Activated T-helper 9 cell treated with anti-CD3 and anti-CD28 coated beads, Interleukin-2, amount 50 U/mL, for 16 hours (primary cell): ENCODE data around the gene EOMES.

Source experiments
- DNase-seq: peaks from one replicate; pipeline ENCODE4 v3.0.0-alpha.2; 2020; ENCODE audit warnings: low read depth

EOMES gene

DNA sequence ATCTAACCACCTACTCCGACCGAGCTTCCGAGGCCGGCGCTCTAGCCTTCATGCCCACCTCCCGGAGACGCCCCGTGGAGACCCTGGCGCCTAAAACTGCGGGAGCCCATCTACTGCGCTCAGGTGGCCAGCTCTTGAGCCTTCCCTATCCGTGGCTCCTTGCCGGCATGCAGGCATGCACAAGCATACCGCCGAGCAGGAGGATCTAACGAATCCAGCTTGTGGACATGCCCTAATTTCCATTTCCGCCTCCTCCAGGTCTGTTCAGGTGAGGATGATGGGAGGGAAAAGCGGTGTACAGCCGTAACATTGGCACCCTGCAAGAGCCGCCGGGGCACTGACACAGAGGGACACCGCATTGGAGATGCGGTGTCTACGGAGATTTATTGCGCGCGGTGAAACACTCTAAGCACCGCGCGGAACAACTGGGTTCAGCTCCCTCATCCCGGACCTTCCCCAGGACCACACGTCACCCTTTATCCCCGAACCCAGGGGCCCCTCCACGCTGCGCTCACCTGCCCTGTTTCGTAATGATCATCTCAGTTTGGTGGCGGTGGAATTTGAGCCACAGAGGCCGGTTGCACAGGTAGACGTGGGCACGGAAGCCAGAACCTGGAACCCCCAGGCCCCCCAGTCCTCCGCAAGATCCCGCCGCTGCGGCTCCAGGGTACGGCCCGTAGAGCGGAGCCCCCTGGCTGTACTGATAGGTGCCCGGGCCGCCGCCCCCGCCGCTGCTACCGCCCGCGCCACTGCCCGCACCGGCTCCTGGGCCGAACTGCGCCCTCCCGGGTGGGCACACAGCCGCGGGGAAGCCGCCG lies 1.0 kb downstream of the EOMES start:
- no peak for DNase-seq

GRCh38 chr3:27719314-27720003 lies 2.7 kb downstream of the EOMES start:
- no peak for DNase-seq

- DNase-seq = no peak
Observed at GRCh38 chr3:27718459-27718858, 3.7 kb downstream of the EOMES start.

GRCh38 chr3:27717200-27717852 lies 4.8 kb downstream of the EOMES start:
- no peak for DNase-seq

DNA sequence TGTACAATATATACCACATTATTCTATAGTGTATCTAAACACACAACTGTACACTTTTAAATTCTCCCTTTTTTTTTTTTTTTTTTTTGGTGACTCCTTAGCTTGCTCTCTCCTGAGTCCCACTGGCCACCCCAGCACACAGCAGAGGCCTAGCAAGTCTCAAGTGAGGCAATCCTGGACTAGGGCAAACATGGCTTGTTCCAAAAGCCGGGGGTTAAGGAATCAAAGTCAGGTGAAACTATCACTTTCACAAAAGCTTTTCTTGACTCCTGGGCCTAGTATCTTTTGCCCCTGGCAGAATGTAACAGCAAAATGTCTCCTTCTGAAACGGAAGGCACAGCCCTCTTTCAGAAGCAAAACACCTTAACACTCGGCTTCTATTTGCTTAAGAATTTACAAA lies 5.8 kb downstream of the EOMES start:
- no peak for DNase-seq

DNA sequence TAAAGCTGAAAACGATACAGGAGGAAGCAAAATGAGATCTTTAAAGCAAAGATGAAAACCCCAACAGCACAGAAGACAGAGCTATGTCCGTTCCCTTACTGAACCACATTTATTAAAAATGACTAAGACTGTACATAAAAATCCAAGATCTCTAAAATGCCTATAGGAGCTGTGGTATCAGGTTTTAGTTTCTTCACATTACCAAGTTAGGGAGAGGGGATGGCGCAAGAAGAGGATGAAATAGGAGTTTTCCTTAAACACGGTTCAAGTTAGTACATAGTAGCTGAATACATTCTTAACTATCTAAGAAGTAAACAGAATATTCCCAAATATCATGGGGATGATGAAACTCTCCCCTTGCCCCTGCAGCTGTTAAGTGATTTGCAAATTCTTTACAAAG lies 6.3 kb downstream of the EOMES start:
- no peak for DNase-seq

DNA sequence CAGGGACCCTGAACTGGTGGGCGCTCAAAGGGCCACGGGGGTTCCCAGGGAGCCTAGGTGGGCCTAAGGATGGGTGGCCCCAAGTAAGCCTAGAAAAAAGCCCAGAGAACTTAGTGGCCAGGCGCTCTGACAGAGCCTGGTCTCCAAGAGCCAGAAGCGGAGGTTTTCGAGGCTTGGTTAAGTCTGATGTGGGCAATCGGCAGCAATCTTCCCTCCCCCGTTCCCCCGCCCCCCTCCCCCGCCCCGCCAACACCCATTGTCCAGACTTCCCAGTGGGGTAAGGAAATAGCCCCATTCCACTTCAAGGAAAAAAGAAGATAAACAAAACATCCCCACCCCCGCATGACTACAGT lies 6.7 kb downstream of the EOMES start:
- DNase-seq = no peak

GRCh38 chr3:27714692-27715453 lies 7.2 kb downstream of the EOMES start:
- no peak for DNase-seq

- no peak for DNase-seq
Observed at GRCh38 chr3:27714146-27714526, 8.0 kb downstream of the EOMES start.

- no peak for DNase-seq
Observed at GRCh38 chr3:27713435-27714145, 8.5 kb downstream of the EOMES start.

- DNase-seq = no peak
Observed at GRCh38 chr3:27713078-27713423, 9.1 kb downstream of the EOMES start.

GRCh38 chr3:27712136-27713077 lies 9.7 kb downstream of the EOMES start:
- DNase-seq = peak; percentile 66

DNA sequence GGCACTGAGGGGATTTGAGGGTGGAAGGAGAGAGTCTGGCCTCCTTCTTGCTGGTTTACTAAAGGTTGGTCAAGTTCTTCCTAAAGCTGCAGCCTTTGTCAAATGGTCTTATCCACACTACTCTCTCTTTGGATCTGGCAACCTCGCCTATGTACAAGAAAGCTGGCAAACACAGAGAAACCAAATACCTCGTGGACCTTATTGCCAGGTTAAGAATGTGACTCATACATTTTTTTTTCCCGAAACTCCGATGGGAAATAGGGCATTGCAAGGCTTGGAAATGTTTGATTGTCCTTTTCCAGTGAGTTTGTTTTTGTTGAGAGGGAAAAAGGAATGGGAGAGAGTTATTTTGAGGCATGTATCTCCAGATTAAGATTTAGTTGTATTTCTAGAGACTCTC lies 13.9 kb downstream of the EOMES start:
- DNase-seq = no peak

DNA sequence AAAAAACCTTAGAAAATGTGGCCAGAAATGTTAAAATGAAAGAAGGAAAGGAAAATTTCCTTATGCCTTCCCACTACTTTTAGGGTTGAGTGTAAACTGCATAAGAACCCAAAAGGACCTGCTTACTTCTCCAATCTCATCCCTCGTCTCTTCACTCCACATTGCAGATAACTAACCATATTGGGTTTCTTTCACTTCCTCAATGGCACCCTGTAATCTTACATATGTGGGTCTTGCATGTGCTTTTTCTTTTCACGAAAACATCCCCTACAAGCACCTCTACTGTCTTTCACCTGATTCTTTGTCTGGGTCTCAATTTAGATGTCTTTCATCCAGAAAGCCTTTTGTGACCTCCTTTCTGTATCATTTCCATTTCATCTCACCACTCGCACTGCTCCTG lies 23.1 kb downstream of the EOMES start:
- DNase-seq = no peak

DNA sequence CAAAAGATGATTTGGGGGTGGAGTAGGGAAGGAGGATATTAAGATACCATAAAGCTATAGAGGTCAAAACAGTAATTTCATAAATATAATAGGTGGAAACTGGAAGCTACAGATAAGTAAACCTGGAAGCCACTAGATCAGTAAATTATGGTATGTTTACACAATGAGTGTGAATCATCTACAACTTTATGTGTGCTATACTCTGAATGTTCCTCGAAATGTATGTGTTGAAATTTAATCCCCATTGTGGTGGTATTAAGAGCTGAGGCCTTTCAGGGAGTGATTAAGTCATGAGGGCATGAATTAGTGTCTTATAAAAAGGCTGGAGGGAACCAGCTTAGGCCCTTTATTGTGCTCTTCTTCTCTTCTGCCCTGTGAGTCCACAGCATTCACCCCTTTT lies 25.2 kb downstream of the EOMES start:
- no peak for DNase-seq

GRCh38 chr3:27695636-27696035 lies 26.5 kb downstream of the EOMES start:
- DNase-seq = no peak

DNA sequence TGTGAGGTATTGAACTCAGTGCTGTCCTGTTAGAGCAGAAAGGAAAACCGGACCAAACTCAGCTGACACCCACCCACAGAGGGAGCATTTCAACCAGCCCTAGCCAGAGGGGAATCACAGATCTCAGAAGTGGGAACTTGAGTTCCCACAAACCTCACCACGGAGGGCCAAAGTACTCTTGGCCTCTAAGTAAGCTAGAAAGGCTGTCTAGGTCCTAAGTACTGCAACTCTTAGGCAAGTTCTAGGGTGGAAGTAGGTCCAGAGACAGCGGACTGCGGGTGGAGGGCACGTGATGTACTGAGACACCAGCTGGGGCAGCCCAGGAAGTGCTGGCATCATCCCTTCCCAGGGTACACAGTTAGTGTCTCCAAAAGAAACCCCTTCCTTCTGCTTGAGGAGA lies 34.1 kb downstream of the EOMES start:
- DNase-seq = no peak

GRCh38 chr3:27686642-27687041 lies 35.5 kb downstream of the EOMES start:
- no peak for DNase-seq

DNA sequence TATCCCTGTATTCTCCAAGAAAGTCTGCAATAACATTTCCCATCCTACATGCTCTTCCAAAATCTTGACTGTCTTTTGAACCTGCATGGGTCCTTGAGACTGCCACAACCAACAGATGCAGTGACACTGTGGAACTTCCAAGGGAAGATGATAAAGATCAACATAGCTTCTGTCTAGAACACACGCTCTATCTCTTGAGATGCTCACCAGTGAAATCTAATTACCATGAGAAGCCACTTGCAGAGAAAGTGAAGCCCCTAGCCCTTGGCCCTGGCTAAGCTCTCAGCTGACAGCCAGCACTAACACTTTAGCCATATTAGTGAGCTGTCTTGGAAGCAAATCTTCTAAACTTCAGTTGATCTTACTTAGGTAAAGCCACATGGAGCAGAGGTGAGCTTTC lies 36.6 kb downstream of the EOMES start:
- DNase-seq = no peak

DNA sequence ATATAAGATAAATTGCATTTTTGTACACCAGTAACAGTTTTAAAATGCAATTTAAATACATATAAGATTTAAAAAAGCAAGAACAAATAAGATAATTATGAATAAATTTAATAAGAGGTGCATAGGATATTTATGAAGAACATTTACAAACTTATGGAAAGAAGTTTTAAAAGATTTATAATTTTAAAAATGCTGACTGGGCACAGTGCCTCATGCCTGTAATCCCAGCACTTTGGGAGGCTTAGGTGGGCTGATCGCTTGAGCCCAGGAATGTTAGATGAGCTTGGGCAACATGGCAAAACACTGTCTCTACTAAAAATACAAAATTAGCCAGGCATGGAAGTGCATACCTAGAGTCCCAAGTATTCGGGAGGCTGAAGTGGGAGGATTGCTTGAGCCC lies 37.8 kb downstream of the EOMES start:
- DNase-seq = no peak

- DNase-seq = peak; percentile 20
Observed at GRCh38 chr3:27681249-27681748, 40.8 kb downstream of the EOMES start.
